K562 (cell line): ENCODE results near the gene CUL1. TPM values are rescaled to one million over a fixed set of nuclear protein-coding genes. Genes with fewer than 3 reads are reported as not detected.
A peak's percentile ranks its signal among the peaks of the same experiment; 100 is the strongest.

Source experiments
- ATF1 ChIP-seq, 2 experiments: fragments of 450-650 bp in 1 of 2; IDR thresholded peaks; 2 replicates each; pipeline ENCODE4 v1.6.1; 2016; ENCODE audit warnings: missing compliant biosample characterization in 1 of 2, missing genetic modification characterization in 1 of 2
- ATF3 ChIP-seq, 2 experiments: fragments of 450-650 bp in 1 of 2; sonication (generic) in 1 of 2; formaldehyde crosslinking in 1 of 2; IDR thresholded peaks in 1 of 2; conservative IDR thresholded peaks in 1 of 2; 2 replicates each; pipeline versions ENCODE4 v1.6.1 to v1.8.1; 2016 to 2023; ENCODE audit warnings: mild to moderate bottlenecking in 2 of 2, moderate library complexity in 2 of 2, inconsistent platforms in 1 of 2, missing genetic modification reagents in 1 of 2
- CBX2 ChIP-seq: fragments of 200-600 bp; sonication (generic); IDR thresholded peaks from one replicate; pipeline ENCODE4 v1.6.1; 2012; ENCODE audit warnings: mild to moderate bottlenecking, low read length, inconsistent platforms; ENCODE audit not compliant: insufficient read depth, poor library complexity, severe bottlenecking
- CC2D1A ChIP-seq: fragments of 450-650 bp; IDR thresholded peaks from 2 replicates; pipeline ENCODE4 v1.6.1; 2017; ENCODE audit warnings: mild to moderate bottlenecking
- HMG20B ChIP-seq: fragments of 250-450 bp; sonication (Bioruptor Pico); IDR thresholded peaks from 2 replicates; pipeline ENCODE4 v1.5.0; 2021; ENCODE audit warnings: mild to moderate bottlenecking
- NCOR1 ChIP-seq: fragments of 450-650 bp; IDR thresholded peaks from 2 replicates; pipeline ENCODE4 v1.6.1; 2016; ENCODE audit warnings: mild to moderate bottlenecking, moderate library complexity
- PHTF2 ChIP-seq: fragments of 250-450 bp; sonication (Bioruptor Pico); IDR thresholded peaks from 2 replicates; pipeline ENCODE4 v1.5.0; 2021; ENCODE audit warnings: mild to moderate bottlenecking
- POLR3G ChIP-seq: IDR thresholded peaks from 2 replicates; pipeline ENCODE4 v1.6.1; 2011; ENCODE audit not compliant: insufficient read length, insufficient replicate concordance; ENCODE audit errors: extremely low read depth
- SIRT6 ChIP-seq: IDR thresholded peaks from one replicate; pipeline ENCODE4 v1.6.1; 2012; ENCODE audit warnings: low read depth, mild to moderate bottlenecking, control low read depth, inconsistent platforms, low read length, moderate library complexity
- SMARCA5 ChIP-seq: fragments of 450-650 bp; IDR thresholded peaks from 2 replicates; pipeline ENCODE4 v1.6.1; 2016
- SP2 ChIP-seq: IDR thresholded peaks from 2 replicates; pipeline ENCODE4 v1.6.1; 2011; ENCODE audit warnings: mild to moderate bottlenecking, low read depth, low read length, moderate library complexity; ENCODE audit not compliant: poor library complexity, severe bottlenecking; ENCODE audit errors: extremely low read depth
- SRF ChIP-seq, 2 experiments: fragments of 250-450, 450-650 bp in 1 of 2; sonication (Bioruptor Pico) in 1 of 2; sonication (generic) in 1 of 2; formaldehyde crosslinking; IDR thresholded peaks; 2 replicates each; pipeline versions ENCODE4 v1.5.0 to v1.5.1; 2020 to 2022; ENCODE audit warnings: mild to moderate bottlenecking in 1 of 2, missing genetic modification reagents in 1 of 2
- SRSF7 ChIP-seq: fragments of 200-400 bp; formaldehyde crosslinking; optimal IDR thresholded peaks from 2 replicates; pipeline ENCODE3; 2017; ENCODE audit warnings: mild to moderate bottlenecking, low read depth, low read length
- STAG1 ChIP-seq: sonication (generic); formaldehyde crosslinking; IDR thresholded peaks from 2 replicates; pipeline ENCODE4 v1.5.0; 2020; ENCODE audit warnings: missing genetic modification reagents, borderline replicate concordance
- TAF9B ChIP-seq: fragments of 450-650 bp; IDR thresholded peaks from 2 replicates; pipeline ENCODE4 v1.6.1; 2018; ENCODE audit warnings: mild to moderate bottlenecking; ENCODE audit not compliant: partially characterized antibody
- XRCC5 ChIP-seq: fragments of 200-400 bp; formaldehyde crosslinking; IDR thresholded peaks from 2 replicates; pipeline ENCODE4 v1.6.1; 2017; ENCODE audit warnings: low read depth, mild to moderate bottlenecking, low read length
- ZKSCAN1 ChIP-seq: fragments of 150-350 bp; IDR thresholded peaks from 2 replicates; pipeline ENCODE4 v1.6.1; 2016; ENCODE audit warnings: low read depth, low read length
- ZNF165 ChIP-seq: fragments of 250-450 bp; sonication (Bioruptor Pico); IDR thresholded peaks from 2 replicates; pipeline ENCODE4 v1.4.0; 2020; ENCODE audit warnings: borderline replicate concordance
- ZNF699 ChIP-seq: fragments of 250-450 bp; sonication (Bioruptor Pico); IDR thresholded peaks from 2 replicates; pipeline ENCODE4 v1.8.0; 2021; ENCODE audit warnings: mild to moderate bottlenecking, moderate library complexity; ENCODE audit not compliant: insufficient replicate concordance
- polyA plus RNA-seq, 8 experiments: library from polyadenylated mRNA; depleted of rRNA in 4 of 8; stranded (reverse) in 5 of 8; unstranded in 3 of 8; fragments of >200 nt; fragmentation: Nextera tagmentation in 2 of 8; fragmentation: Illumina TruSeq in 1 of 8; extraction: Ambion mirVana in 2 of 8; extraction: Trizol in 1 of 8; gene quantifications; 2 replicates each; pipeline versions ENCODE4 v1.2.1 to v1.2.3, GENCODE V29; 2011 to 2014; ENCODE audit warnings: inconsistent platforms in 1 of 8, missing spikeins in 1 of 8
- total RNA-seq, 7 experiments: library from RNA; depleted of rRNA in 6 of 7; stranded (reverse); fragments of >200 nt in 6 of 7; fragmentation: Illumina TruSeq in 2 of 7; extraction: Trizol in 2 of 7; gene quantifications; 2 replicates each; pipeline versions ENCODE4 v1.2.1 to v1.2.3, GENCODE V29; 2011 to 2021; ENCODE audit warnings: low replicate concordance in 1 of 7
- TF ChIP-seq, protein P1 (sequence below): fragments of 250-450 bp; sonication (Bioruptor Pico); IDR thresholded peaks from 2 replicates; pipeline ENCODE4 v1.8.0; 2021; ENCODE audit warnings: moderate library complexity, mild to moderate bottlenecking, inconsistent platforms
- TF ChIP-seq, protein P2 (sequence below), 2 experiments: fragments of 250-450 bp in 1 of 2; fragments of 450-650 bp in 1 of 2; sonication (Bioruptor Pico) in 1 of 2; IDR thresholded peaks; 2 replicates each; pipeline versions ENCODE4 v1.6.1 to v1.8.0; 2016 to 2021; ENCODE audit warnings: mild to moderate bottlenecking in 2 of 2, moderate library complexity in 2 of 2, missing compliant biosample characterization in 1 of 2, missing genetic modification characterization in 1 of 2
- TF ChIP-seq, protein P3 (sequence below): sonication (generic); formaldehyde crosslinking; IDR thresholded peaks from 2 replicates; pipeline ENCODE4 v1.5.0; 2020; ENCODE audit warnings: missing genetic modification reagents
- TF ChIP-seq, protein P4 (sequence below): fragments of 250-450 bp; sonication (Bioruptor Pico); IDR thresholded peaks from 2 replicates; pipeline ENCODE4 v1.4.0; 2020; ENCODE audit warnings: mild to moderate bottlenecking, moderate library complexity, borderline replicate concordance

Gene CUL1
- total and polyA plus RNA-seq, 9 of the 15 experiments (the other 6 are each of a cell fraction or from before 2014, with no cell fraction given) = 31.5 to 107 (median 96.5) TPM

DNA sequence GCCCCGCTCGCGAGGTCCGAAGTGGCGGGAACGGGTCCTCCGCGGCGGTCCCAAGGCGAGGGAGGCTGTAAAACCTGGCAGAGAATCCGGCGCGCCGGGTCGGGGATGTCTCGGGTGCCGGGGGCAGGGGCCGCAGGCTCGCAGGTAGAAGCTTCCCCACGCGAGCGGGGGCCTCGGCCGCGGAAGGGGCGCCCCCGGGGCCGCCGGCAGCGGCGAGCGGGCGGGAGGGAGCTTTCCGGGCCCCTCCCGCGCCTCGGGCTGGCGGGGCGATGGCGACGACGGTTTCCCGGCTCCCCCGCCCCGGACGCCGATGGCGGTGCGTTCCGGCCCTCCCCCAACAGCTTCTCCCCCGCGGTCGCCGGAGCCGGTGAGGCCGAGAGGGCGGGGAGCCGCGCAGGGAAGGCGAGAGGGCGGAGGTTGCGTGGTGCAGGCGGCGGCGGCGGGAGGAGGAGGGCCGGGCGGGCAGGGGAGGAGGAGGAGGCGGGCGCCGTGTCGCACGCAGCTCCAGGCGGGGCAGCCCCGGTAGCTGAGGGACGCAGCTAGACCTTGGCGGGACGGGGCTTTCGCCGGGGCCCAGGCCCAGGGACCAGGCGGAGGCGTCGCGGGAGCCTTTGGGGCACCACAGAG is at the start of gene CUL1 (continued):
- TF ChIP-seq CBX2 = no peak
- TF ChIP-seq, protein P1, sequence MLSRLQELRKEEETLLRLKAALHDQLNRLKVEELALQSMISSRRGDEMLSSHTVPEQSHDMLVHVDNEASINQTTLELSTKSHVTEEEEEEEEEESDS = no peak
- no peak for TF ChIP-seq SP2
- TF ChIP-seq SMARCA5 = no peak
- TF ChIP-seq, protein P2, sequence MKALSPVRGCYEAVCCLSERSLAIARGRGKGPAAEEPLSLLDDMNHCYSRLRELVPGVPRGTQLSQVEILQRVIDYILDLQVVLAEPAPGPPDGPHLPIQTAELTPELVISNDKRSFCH (CRISPR knock-in tag; IDR thresholded peaks at IDR 0.05) = no peak
- TF ChIP-seq, protein P2 (tag; IDR thresholded peaks at IDR 0.05) = peak; percentile 39; the same call in 1 of the 2 replicates
- no peak for TF ChIP-seq TAF9B
- TF ChIP-seq SRF (CRISPR knock-in tag; IDR thresholded peaks at IDR 0.05) = no peak
- no peak for TF ChIP-seq ZNF165 (CRISPR knock-in tag)
- no peak for TF ChIP-seq HMG20B (CRISPR knock-in tag)
- TF ChIP-seq NCOR1 = 0 out of 2 replicates have a peak, but pooled peaks have one; percentile 17
- no peak for TF ChIP-seq ATF3 (IDR thresholded peaks at IDR 0.05)
- no peak for TF ChIP-seq ATF3 (CRISPR knock-in tag; conservative IDR thresholded peaks at IDR 0.05)
- TF ChIP-seq ZNF699 (CRISPR knock-in tag) = no peak
- TF ChIP-seq XRCC5 = peak; percentile 67; the same call in 1 of the 2 replicates
- TF ChIP-seq SIRT6 = no peak
- peak; percentile 18 for TF ChIP-seq STAG1 (CRISPR knock-in tag)
- TF ChIP-seq CC2D1A = no peak
- TF ChIP-seq, protein P3, sequence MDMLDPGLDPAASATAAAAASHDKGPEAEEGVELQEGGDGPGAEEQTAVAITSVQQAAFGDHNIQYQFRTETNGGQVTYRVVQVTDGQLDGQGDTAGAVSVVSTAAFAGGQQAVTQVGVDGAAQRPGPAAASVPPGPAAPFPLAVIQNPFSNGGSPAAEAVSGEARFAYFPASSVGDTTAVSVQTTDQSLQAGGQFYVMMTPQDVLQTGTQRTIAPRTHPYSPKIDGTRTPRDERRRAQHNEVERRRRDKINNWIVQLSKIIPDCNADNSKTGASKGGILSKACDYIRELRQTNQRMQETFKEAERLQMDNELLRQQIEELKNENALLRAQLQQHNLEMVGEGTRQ (CRISPR knock-in tag) = no peak
- TF ChIP-seq, protein P4, sequence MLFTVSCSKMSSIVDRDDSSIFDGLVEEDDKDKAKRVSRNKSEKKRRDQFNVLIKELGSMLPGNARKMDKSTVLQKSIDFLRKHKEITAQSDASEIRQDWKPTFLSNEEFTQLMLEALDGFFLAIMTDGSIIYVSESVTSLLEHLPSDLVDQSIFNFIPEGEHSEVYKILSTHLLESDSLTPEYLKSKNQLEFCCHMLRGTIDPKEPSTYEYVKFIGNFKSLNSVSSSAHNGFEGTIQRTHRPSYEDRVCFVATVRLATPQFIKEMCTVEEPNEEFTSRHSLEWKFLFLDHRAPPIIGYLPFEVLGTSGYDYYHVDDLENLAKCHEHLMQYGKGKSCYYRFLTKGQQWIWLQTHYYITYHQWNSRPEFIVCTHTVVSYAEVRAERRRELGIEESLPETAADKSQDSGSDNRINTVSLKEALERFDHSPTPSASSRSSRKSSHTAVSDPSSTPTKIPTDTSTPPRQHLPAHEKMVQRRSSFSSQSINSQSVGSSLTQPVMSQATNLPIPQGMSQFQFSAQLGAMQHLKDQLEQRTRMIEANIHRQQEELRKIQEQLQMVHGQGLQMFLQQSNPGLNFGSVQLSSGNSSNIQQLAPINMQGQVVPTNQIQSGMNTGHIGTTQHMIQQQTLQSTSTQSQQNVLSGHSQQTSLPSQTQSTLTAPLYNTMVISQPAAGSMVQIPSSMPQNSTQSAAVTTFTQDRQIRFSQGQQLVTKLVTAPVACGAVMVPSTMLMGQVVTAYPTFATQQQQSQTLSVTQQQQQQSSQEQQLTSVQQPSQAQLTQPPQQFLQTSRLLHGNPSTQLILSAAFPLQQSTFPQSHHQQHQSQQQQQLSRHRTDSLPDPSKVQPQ (CRISPR knock-in tag) = no peak
- no peak for TF ChIP-seq PHTF2 (CRISPR knock-in tag)
- peak; percentile 53; the same call in 1 of the 2 replicates for TF ChIP-seq ZKSCAN1
- no peak for TF ChIP-seq POLR3G
- TF ChIP-seq SRSF7 = no peak
- no peak; the same call in 1 of the 2 replicates for TF ChIP-seq ATF1 (CRISPR knock-in tag; IDR thresholded peaks at IDR 0.05)
- peak; percentile 55 for TF ChIP-seq ATF1 (tag; IDR thresholded peaks at IDR 0.05)
